Large intestine (tissue), 3 donors: ENCODE measurements around the gene TOMM20L. TPM values are rescaled to one million over a fixed set of nuclear protein-coding genes. Genes with fewer than 3 reads are reported as not detected.

Source experiments
- DNase-seq, 2 donors: peaks; one replicate each; pipeline versions ENCODE4 v3.0.0 to v3.0.0-alpha.2; 2013
- H3K27ac ChIP-seq: one replicate; pipeline ENCODE4 v1.5.1; 2013; ENCODE audit warnings: low read length
- H3K27me3 ChIP-seq: 2 replicates; pipeline ENCODE4 v1.6.1; 2013; ENCODE audit warnings: low read length; ENCODE audit not compliant: control insufficient read depth, insufficient read depth
- H3K36me3 ChIP-seq: 2 replicates; pipeline ENCODE4 v1.6.1; 2013; ENCODE audit warnings: low read length; ENCODE audit not compliant: control insufficient read depth, insufficient read depth
- H3K4me1 ChIP-seq: one replicate; pipeline ENCODE4 v1.6.1; 2013; ENCODE audit warnings: low read length; ENCODE audit not compliant: control insufficient read depth, insufficient read depth
- H3K4me3 ChIP-seq: one replicate; pipeline ENCODE4 v1.5.1; 2013; ENCODE audit warnings: low read length
- H3K9me3 ChIP-seq: one replicate; pipeline ENCODE4 v1.6.1; 2013; ENCODE audit warnings: mild to moderate bottlenecking, low read depth, low read length, moderate library complexity; ENCODE audit not compliant: control insufficient read depth
- WGBS: methylation state at CpG from one replicate; pipeline ENCODE4 v1.1.5; 2013; ENCODE audit warnings: low lambda C conversion rate; ENCODE audit not compliant: insufficient coverage; 5-methylcytosine and 5-hydroxymethylcytosine counted together
- polyA plus RNA-seq: library from polyadenylated mRNA; unstranded; fragments of 120-200 nt; gene quantifications from one replicate; pipeline ENCODE4 v1.2.1, GENCODE V29; 2013

Gene TOMM20L
- polyA plus RNA-seq, 1 donor, result 0.24 TPM

DNA sequence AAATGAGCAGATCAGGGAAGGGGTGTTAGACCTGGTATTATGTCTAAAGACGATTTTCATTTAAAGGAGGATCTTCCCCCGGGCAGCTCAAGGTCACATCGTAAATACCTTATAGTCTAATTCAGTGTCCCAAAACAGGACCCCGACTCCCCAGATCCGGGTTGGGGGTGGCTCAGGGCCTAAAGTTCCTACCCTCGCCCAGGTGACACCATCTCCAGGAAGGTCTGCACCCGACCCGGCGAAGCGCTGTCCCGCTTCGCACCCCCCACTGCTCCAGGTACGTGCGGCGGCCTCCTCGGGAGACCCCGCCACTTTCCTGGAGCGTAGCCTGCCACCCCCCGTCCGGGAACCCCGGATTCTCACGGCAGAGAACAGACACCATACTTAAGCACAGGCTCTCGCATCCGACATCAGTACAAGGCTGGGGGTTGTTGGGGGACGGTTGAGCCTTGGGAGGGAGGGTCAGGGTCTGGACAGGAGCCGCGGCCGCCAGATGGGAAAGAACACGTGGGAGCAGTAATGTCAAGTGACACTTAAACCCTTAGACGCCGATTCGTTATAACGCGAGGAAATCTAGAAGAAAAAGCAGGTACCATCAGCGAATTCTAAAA is 31.0 kb downstream of the TOMM20L start:
- H3K9me3 ChIP-seq, result no peaks in the 10 kb centered on the region
- no CpG with 5 or more reads among the region's 35 CpGs for WGBS

DNA sequence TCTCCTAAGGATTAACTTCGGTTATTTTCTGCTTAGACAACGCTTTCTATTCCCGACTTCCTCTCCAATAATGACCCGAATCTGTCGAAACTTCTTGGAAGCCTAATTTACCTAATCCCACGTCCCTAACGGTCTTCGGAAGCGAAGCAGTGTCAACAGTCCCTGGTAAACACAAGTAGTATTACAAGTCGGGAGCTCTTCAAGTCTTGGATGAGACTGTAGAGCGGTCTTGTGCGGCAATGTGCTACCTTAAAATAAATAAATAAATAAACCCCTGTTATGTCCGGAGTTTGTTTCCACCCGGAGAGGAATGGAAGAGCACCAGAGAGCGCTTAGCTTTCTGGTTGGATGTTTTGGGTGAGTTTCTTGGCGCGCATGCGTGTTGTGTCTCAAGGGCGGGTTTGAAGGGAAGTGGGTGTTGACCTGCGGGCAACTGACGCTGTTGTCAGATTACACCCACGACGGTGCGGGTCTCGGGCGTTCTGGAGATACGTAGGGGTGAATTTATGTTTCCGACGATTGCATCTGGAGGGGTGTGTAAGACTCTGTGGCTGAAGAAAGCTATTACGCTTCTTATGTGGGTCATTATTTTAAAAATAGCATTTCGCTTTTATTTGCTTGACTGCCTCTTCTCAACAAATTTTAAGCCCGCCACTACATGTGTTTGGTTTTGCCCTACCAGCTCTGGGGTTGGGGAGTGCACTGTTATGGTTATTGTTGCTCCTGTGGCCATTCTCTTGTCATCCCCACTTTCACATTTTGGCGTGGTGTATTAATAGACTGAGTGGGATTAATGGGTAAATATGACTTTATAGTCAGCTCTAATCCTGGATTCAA is 31.8 kb downstream of the TOMM20L start, which contains the start of the genes KIAA0586 and TIMM9:
KIAA0586 (plus strand) TSS at position 439 of the 837 bp plus-strand sequence. CDS start 546 bp downstream, outside the sequence.
TIMM9 (minus strand) TSS at position 251 of the 837 bp plus-strand sequence. CDS start 15,586 bp downstream, outside the sequence.
- Histone ChIP-seq H3K27me3 (no peaks in the 10 kb centered on the region), H3K9me3 (no peaks in the 10 kb centered on the region), H3K27ac (peak within 1 kb of the TSS; percentile 92), H3K36me3 (peaks cover 6% of the 10 kb centered on the region), H3K4me1 (peaks cover 6% of the 10 kb centered on the region), H3K4me3 (peak within 1 kb of the TSS; percentile 94)
- 0% methylated on average over 1 of the region's 33 CpGs for WGBS
- peak; percentile 97 to 98 for DNase-seq

More for the DNA sequence above, 31.0 kb downstream of the TOMM20L start:
- peaks cover 6% of the 10 kb centered on the region for H3K36me3 ChIP-seq
- H3K27me3 ChIP-seq, result no peaks in the 10 kb centered on the region
- peak overlapping the region; percentile 94 for H3K4me3 ChIP-seq
- peaks cover 6% of the 10 kb centered on the region for H3K4me1 ChIP-seq
- peak; percentile 35 to 85 for DNase-seq
- H3K27ac ChIP-seq, result peak overlapping the region; percentile 92

DNA sequence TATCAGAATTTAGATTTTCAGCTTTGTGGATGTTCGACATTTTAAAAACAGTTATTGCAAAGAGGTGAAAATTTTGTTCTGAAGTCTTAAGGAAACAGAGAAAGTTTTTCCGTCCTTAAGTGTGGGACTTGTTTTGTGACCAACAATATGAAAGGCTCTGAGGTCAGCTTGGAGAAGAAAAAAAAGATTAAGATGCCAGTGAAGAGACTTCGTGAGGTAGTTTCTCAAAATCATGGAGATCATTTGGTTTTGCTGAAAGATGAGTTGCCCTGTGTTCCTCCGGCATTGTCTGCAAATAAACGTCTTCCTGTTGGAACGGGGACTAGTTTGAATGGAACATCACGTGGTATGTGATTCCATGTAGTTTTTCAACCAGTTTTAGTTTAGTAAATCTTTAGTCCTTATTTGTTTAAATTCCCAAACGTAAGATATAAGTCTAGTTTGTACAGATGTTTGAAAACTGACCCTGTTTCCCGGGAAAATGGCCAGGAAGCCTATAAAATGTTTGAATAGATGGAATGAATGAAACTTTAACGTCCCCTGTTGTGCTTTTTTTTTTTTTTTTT is 32.5 kb downstream of the TOMM20L start:
- Histone ChIP-seq H3K27me3 (no peaks in the 10 kb centered on the region), H3K4me1 (peaks cover 6% of the 10 kb centered on the region), H3K36me3 (peaks cover 11% of the 10 kb centered on the region), H3K27ac (peak overlapping the region; percentile 92), H3K4me3 (peak overlapping the region; percentile 94), H3K9me3 (no peaks in the 10 kb centered on the region)
- 0% methylated on average over 3 of the region's 10 CpGs for WGBS
- DNase-seq, result peak; percentile 9 to 57

DNA sequence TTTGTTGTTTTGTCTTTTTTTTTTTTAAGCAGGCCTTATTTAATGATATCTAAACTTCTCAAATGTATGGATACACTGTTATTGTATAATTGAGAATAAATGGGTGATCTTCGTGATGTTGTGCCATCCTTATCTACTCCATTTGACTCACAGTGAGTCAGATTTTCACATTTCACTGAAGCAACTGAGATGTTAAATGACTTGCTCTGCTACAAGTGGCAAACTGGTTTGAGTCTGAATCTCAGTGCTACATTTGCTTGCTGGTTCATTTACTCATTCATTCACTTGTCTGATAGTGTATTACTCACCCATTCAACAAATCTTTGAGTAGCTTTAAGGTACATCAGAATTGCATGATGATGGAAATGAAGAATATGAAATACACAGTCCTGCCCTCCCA is 34.4 kb downstream of the TOMM20L start:
- H3K9me3 ChIP-seq, result no peaks in the 10 kb centered on the region
- WGBS, result no CpG with 5 or more reads among the region's 1 CpG
- DNase-seq, result no peak
- H3K36me3 ChIP-seq, result peaks cover 18% of the 10 kb centered on the region
- no peak overlapping the region for H3K27ac ChIP-seq
- H3K4me3 ChIP-seq, result no peak overlapping the region
- H3K27me3 ChIP-seq, result no peaks in the 10 kb centered on the region
- H3K4me1 ChIP-seq, result peaks cover 6% of the 10 kb centered on the region

DNA sequence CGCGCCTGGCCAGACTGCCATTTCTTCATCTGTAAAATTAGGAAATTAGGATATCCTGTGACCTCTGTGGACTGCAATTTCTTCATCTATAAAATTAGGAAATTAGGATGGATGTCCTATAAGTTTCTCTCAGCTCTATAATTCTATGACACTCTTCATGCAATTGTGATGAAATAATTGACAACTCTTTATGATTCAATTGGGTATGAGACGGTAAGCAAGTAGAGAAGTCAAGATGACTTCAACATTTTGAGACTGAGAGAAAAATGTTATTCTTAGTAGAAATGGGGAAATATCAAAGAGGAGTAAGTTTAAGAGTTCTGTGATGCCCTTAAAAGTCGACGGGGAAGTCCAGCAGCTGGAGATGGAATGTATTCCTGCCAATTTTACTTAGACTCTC is 43.7 kb downstream of the TOMM20L start:
- no peak overlapping the region for H3K4me3 ChIP-seq
- H3K9me3 ChIP-seq, result no peaks in the 10 kb centered on the region
- H3K27ac ChIP-seq, result no peak overlapping the region
- 100% methylated on average over 2 of the region's 5 CpGs for WGBS
- peaks cover 21% of the 10 kb centered on the region for H3K36me3 ChIP-seq
- DNase-seq, result no peak
- no peaks in the 10 kb centered on the region for H3K27me3 ChIP-seq
- H3K4me1 ChIP-seq, result no peaks in the 10 kb centered on the region

DNA sequence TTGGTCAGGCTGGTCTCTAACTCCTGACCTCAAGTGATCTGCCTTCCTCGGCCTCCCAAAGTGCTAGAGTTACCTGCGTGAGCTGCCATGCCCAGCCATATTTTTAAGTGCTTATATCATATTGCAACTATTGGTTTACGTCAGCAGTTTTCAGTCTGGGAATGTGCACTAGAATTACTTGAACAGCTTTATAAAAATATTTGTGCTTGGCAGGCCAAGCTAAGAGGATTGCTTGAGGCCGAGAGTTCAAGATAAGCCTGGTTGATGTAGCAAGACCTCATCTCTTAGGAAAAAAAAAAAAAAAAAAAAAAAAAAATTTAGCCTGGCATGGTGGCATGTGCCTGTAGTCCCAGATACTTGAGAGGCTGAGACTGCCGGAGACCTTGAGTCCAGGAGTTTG is 48.9 kb downstream of the TOMM20L start:
- WGBS, result 67% methylated on average over 1 of the region's 5 CpGs
- Histone ChIP-seq H3K4me1 (no peaks in the 10 kb centered on the region), H3K9me3 (no peaks in the 10 kb centered on the region), H3K4me3 (no peak overlapping the region), H3K27me3 (no peaks in the 10 kb centered on the region), H3K27ac (no peak overlapping the region), H3K36me3 (peaks cover 29% of the 10 kb centered on the region)
- DNase-seq, result no peak

DNA sequence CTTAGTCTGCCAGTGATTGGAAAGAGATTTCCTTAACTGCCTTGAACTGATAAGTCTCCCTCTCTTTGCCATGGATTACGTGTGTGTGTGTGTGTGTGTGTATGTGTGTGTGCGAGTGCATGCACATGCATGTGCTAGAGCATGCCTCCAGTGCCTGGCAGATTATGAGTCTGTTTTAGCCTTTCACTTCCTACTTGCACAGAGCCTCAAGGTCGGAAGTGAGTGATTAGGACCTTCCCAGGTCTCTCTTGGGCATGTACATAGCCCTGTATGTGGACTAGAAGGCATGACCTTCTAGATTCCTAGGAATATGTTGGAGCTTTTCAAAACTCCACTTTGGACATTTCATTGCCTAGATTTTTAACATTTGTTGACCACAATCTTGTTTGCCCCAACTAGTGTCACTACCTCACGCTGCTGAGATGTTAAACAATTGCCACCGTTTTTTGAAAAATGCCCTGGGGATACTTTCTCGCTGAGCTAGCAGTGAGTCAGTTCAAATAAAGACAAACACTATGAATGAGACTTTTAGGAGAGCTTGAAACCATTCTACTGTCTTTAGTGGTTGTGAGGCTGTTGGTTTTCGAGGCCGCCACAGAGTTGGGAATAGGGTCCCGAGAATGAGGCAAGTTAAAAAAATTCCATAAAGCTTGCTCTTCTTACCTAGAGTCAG is 60.0 kb downstream of the TOMM20L start:
- Histone ChIP-seq H3K27ac (no peak overlapping the region), H3K36me3 (peaks cover 28% of the 10 kb centered on the region), H3K27me3 (no peaks in the 10 kb centered on the region), H3K9me3 (no peaks in the 10 kb centered on the region), H3K4me1 (no peaks in the 10 kb centered on the region), H3K4me3 (no peak overlapping the region)
- DNase-seq, result no peak
- 100% methylated on average over 1 of the region's 9 CpGs for WGBS

Other genes starting within 250 kb of the TOMM20L start
- gene ARMH4, start 243.7 kb upstream of the TOMM20L start, polyA plus RNA-seq, result 3.8 TPM
- gene ACTR10, start 195.8 kb upstream of the TOMM20L start, polyA plus RNA-seq, result 68.1 TPM
- gene PSMA3, start 151.1 kb upstream of the TOMM20L start, polyA plus RNA-seq, result 151 TPM
- 19.4 TPM for gene ARID4A, start 97.4 kb upstream of the TOMM20L start, polyA plus RNA-seq
- 73.3 TPM for gene TIMM9, start 31.6 kb downstream of the TOMM20L start, polyA plus RNA-seq
- gene KIAA0586, start 31.8 kb downstream of the TOMM20L start, polyA plus RNA-seq, result 13.0 TPM
- 13.5 TPM for gene DACT1, start 242.0 kb downstream of the TOMM20L start, polyA plus RNA-seq